ENCODE results near the gene CLEC9A.
A peak's percentile ranks its signal among the peaks of the same experiment; 100 is the strongest.
"Not testable (repeated sequence)": the region's sequence is repeated elsewhere in the genome, so short reads cannot be mapped to it uniquely, and the experiment has no call there.

The CLEC9A gene

DNA sequence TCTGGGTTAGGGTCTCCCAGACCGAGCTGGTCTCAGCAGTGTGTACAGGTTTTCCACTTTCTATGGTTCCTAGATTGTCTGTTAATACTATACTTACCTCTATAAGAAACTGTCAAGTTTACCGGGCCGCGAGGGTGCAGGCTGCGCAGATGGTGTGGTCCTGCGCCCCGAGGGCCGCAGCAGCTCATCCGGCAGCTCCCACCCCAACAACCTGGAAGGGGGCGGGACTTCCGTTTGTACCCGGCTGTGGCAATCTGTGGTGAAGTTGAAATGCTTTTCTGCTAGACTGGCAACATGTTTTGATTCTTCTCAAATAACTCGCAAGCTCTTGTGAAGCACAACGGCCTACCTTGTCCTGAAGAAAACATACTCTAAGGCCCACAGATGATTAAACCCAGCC is at the start of gene CLEC9A:
Gene CLEC9A, plus strand, starts transcription at position 237 of the 400 bp plus-strand sequence. CDS start 22,006 bp downstream, outside the sequence.
- no peak for DNase-seq (ENCODE audit: low spot score)

DNA sequence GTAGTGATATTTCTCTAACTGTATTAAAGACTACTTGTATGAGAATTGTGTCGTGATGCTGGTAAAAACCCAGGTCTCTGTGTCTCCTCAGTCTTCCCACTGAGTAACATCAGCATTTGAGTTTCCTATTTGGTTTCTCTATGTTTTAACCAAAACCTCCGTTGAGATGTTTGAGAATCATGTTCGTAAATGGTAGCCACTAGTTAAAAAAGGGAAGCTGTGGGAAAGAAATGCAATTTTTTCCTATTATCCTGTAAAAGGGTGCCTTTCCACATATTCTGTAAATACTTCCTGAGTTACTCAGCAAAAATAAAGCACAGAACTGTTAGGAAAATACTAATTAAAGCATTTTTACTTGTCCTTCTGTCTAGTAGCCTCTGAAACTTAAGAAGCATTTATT is 38.6 kb upstream of the CLEC9A start:
- DNase-seq (ENCODE audit: low spot score) = no peak

- DNase-seq (ENCODE audit: low spot score) = no peak
Observed at GRCh38 chr12:9992296-9992695, 38.2 kb upstream of the CLEC9A start.

- DNase-seq (ENCODE audit: low spot score) = no peak
Observed at GRCh38 chr12:9999016-9999415, 31.5 kb upstream of the CLEC9A start, which contains the start of gene CLEC1B. Gene CLEC1B (minus strand): TSS chr12:9999121. CDS start chr12:9999100, 21 bp downstream.

DNA sequence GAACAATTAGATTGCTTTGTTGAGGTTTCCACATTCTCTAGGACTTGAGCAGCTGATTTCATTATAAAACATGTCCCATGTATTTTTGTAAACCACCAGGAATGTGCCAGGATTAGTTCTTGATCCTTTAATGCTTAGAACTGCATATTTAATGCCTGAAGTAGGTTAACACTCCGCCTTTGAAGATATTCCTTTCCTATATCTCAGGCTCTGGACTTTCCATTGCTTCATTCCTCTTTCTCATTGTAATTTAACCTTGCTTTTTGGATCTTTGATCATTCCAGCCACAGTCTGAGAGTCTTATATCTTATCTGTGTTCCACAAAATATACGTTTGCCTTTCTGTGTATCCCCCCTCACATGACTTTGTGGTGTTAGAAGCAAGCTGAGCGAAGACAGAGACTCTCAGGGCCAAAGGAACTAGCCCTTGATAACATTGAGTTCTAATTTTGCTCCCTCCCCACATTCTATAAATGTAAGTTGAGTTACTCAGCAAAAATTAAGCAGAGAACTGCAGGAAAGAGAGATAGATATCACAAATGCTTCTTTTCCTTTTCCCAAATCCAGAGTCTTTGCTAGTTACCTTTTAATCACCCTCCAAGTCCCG is 29.2 kb upstream of the CLEC9A start:
- no peak for DNase-seq (ENCODE audit: low spot score)

GRCh38 chr12:10012630-10013330 is 17.7 kb upstream of the CLEC9A start:
- no peak for DNase-seq (ENCODE audit: low spot score)

GRCh38 chr12:10015450-10015849 is 15.0 kb upstream of the CLEC9A start:
- DNase-seq (ENCODE audit: low spot score) = no peak

DNA sequence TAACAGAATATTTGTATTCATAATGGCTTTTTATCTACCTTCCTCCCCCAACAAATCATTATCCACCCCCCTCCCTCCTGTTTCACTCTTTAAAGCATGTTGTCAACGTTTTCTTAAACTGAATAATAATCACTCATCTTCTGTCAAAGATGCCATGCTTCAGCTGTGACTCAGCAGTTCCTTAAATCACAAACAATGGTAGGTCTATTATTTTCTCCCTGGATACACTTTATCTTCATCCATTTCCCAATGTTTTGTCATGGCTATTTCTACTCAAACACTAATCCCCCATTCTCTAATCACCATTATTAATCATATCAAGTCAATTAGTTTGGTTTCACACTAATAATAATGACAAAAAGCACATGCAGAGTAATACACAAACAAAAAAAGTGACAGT is 13.6 kb upstream of the CLEC9A start:
- no peak for DNase-seq (ENCODE audit: low spot score)

DNA sequence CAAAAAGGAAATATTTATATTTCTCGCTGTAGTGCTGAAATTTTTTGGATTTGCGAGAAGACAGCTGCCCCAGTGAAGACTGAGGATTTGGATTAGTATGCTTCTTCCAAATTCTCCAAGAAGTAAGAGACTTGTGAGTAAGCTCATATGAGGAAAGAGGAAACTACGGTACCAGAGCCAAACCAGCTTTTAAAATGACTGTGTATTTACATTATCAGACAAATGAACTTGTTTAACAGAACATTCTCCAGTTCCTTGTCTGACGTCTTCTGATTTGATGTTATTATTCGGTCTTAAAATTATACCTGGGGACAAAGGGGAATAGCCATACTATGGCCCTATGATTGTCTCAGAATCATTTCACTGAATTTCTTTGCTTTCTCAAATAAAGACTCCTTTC is 12.1 kb upstream of the CLEC9A start:
- DNase-seq (ENCODE audit: low spot score) = peak; percentile 21

GRCh38 chr12:10021342-10021741 is 9.1 kb upstream of the CLEC9A start:
- no peak for DNase-seq (ENCODE audit: low spot score)

DNA sequence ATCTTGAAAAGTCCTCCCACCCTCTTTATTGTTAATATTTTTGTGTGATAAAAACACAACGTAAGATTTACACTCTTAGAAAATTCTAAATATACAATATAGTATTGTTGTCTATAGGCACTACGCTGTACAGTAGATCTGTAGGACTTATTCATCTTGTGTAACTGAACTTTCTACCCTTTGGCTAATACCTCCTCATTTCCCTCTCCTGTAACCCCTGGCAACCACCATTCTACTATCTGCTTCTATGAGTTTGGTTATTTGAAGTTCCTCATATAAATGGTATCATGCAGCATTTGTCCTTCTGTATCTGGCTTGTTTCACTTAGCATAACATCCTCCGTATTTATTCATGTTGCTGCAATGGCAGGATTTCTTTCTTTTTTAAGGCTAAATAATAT is 5.2 kb upstream of the CLEC9A start:
- DNase-seq (ENCODE audit: low spot score) = no peak

DNA sequence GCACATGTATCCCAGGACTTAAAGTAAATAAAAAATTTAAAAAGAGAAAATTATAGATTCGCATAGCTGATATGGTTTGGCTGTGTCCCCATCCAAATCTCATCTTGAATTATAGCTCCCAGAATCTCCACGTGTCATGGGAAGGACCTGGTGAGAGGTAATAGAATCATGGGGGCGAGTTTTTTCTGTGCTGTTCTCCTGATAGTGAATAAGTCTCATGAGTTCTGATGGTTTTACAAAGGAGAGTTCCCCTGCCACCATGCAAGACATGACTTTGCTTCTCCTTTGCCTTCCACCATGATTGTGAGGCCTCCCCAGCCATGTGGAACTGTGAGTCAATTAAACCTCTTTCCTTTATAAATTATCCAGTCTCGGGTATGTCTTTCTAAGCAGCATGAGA is 3.8 kb upstream of the CLEC9A start:
- not testable (repeated sequence) for DNase-seq (ENCODE audit: low spot score)

- DNase-seq (ENCODE audit: low spot score) = no peak
Observed at GRCh38 chr12:10027311-10027710, 3.2 kb upstream of the CLEC9A start.

DNA sequence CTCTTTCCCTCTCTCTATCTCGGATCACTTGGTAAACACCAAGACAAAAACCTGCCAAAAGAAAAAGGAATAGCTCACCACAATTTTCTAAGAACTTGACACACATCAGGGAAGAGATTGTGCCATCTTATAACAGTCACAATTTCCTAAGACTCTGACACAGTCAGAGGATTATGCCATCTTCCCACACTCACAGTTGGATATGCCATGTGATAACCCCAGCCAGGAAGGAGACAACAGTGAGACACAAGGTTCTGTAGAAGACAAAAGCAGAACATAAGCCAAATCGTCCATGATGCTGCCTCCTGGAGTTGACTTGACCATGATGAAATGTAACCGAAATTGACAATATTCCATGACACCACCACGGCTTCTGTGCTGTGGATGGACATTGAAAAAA is 2.8 kb upstream of the CLEC9A start:
- DNase-seq (ENCODE audit: low spot score) = peak; percentile 15

DNA sequence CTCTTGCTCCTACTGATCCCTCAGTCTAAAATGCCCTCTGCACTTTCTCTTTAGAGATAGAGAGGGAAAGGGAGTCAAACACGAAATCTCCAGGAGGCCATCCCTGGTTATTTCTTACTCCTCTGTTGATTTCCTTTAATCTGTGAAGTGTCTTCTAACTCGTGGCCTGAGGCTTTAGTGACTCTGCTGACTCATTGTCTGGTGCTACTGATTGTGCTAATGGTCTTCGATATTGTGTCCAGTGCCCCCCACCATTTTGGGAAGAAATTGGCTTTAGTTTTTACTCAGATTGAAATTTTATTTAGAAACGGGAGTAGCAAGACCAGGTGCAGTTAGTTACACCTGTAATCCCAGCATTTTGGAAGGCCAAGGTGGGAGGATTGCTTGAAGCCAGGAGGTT is 839 bp downstream of the CLEC9A start:
- no peak for DNase-seq (ENCODE audit: low spot score)

DNA sequence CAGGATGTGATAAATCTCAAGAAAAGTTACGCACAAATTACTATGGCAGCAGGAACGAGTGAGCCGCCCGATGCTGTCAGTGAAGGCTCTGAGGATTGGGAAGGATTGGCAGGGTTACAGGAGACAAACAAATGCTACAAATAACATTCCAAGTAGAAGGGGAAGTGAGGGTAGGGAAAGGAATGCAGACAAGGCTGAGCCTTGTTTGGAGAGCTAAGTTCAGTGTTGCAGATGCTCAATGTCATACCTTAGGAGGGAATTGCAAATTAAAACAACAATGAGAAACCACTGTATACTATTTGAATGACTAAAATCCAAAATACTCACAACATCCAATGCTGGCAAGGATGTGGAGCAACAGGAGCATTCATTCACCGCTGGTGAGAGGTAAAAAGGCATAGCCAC is 1.3 kb downstream of the CLEC9A start:
- DNase-seq (ENCODE audit: low spot score) = peak; percentile 76

- no peak for DNase-seq (ENCODE audit: low spot score)
Observed at GRCh38 chr12:10033783-10034545, 3.5 kb downstream of the CLEC9A start.

DNA sequence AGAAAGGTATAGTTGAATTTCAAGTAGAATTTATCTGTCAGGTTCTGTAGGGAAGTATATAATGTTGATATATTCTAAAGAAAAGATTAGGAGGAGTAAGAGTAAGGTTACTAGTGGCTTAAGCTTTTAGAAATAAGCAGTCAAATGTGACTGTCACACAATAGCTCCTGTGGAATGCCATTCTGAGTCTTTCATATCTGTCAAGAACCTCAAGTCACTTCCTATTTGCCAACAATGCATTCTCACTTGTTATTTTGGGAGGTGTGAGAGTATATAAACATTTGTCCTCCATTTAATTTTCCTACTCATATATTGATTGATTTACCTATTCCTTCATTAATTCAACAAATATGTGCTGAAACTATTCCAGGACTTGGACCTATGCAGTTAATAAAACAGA is 11.7 kb downstream of the CLEC9A start:
- no peak for DNase-seq (ENCODE audit: low spot score)

GRCh38 chr12:10048526-10048925 is 18.0 kb downstream of the CLEC9A start:
- DNase-seq (ENCODE audit: low spot score) = no peak

GRCh38 chr12:10052193-10052913 is 21.9 kb downstream of the CLEC9A start:
- no peak for DNase-seq (ENCODE audit: low spot score)

DNA sequence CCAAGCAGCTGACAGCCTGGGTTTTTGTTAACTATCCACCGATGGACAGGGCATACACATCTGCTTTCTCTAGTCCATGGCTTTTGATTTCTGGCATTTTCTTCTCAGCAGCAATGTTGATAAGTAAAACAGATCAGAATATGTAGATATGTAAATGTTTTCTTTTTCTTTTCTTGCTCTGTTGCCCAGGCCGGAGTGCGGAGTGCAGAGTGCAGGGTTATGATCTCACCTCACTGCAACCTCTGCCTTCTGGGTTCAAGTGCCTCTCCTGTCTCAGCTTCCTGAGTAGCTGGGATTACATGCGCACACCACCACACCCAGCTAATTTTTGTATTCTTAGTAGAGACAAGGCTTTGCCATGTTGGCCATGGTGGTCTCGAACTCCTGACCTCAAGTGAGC is 27.9 kb downstream of the CLEC9A start:
- DNase-seq (ENCODE audit: low spot score) = no peak

GRCh38 chr12:10065241-10065640 is 34.8 kb downstream of the CLEC9A start:
- no peak for DNase-seq (ENCODE audit: low spot score)
